NCI-H774 (cell line): ENCODE data around the gene PTPRN2.
"Not testable (repeated sequence)": the region's sequence is repeated elsewhere in the genome, so short reads cannot be mapped to it uniquely, and the experiment has no call there.

Experiments
- DNase-seq: peaks from one replicate; lab custom pipeline; 2025; lab: John Stamatoyannopoulos, UW

Gene PTPRN2

GRCh38 chr7:157603716-157604115, 983.9 kb downstream of the PTPRN2 start:
- DNase-seq: no peak

GRCh38 chr7:157603005-157603404, 984.6 kb downstream of the PTPRN2 start:
- no peak for DNase-seq

GRCh38 chr7:157602581-157602980, 985.0 kb downstream of the PTPRN2 start:
- no peak for DNase-seq

- DNase-seq: no peak
These were observed 985.5 kb downstream of the PTPRN2 start for GRCh38 chr7:157602156-157602555.

- DNase-seq: no peak
These were observed 986.1 kb downstream of the PTPRN2 start for GRCh38 chr7:157601530-157601929.

GRCh38 chr7:157599491-157599890, 988.1 kb downstream of the PTPRN2 start:
- DNase-seq: no peak

GRCh38 chr7:157597562-157597961, 990.1 kb downstream of the PTPRN2 start:
- no peak for DNase-seq

GRCh38 chr7:157596881-157597280, 990.7 kb downstream of the PTPRN2 start:
- no peak for DNase-seq

GRCh38 chr7:157596471-157596870, 991.2 kb downstream of the PTPRN2 start:
- DNase-seq: no peak

- DNase-seq: no peak
These were observed 991.6 kb downstream of the PTPRN2 start for GRCh38 chr7:157596026-157596425.

- no peak for DNase-seq
These were observed 992.4 kb downstream of the PTPRN2 start for GRCh38 chr7:157595086-157595855.

GRCh38 chr7:157594306-157594705, 993.3 kb downstream of the PTPRN2 start:
- DNase-seq: no peak

- DNase-seq: no peak
These were observed 994.1 kb downstream of the PTPRN2 start for GRCh38 chr7:157593541-157593940.

- DNase-seq: not testable (repeated sequence)
These were observed 994.8 kb downstream of the PTPRN2 start for GRCh38 chr7:157592636-157593320.

- no peak for DNase-seq
These were observed 997.1 kb downstream of the PTPRN2 start for GRCh38 chr7:157590526-157590925.

GRCh38 chr7:157589680-157590079, 997.9 kb downstream of the PTPRN2 start:
- no peak for DNase-seq

GRCh38 chr7:157587805-157588560, 999.6 kb downstream of the PTPRN2 start:
- DNase-seq: no peak

- DNase-seq: no peak
These were observed 1000.4 kb downstream of the PTPRN2 start for GRCh38 chr7:157587051-157587804.

GRCh38 chr7:157586426-157586955, 1001.1 kb downstream of the PTPRN2 start:
- no peak for DNase-seq

GRCh38 chr7:157585113-157585861, 1002.3 kb downstream of the PTPRN2 start:
- DNase-seq: no peak

GRCh38 chr7:157584420-157584819, 1003.2 kb downstream of the PTPRN2 start:
- no peak for DNase-seq
